Bronchial epithelial cell (primary cell): ENCODE results near the gene NEK8. TPM values are rescaled to one million over a fixed set of nuclear protein-coding genes. Genes with fewer than 3 reads are reported as not detected.

Experiments
- DNase-seq: peaks from one replicate; pipeline ENCODE4 v3.0.0-alpha.2; 2010; ENCODE audit warnings: low read depth
- FAIRE-seq: peaks from 2 replicates; lab custom pipeline; 2011; peaks lifted over from hg19 to GRCh38; lab: Jason Lieb, UNC
- H3K27me3 ChIP-seq: 2 replicates; pipeline ENCODE4 v1.5.1; 2011; ENCODE audit warnings: low read length; ENCODE audit not compliant: control insufficient read depth, insufficient read depth
- H3K36me3 ChIP-seq: 2 replicates; pipeline ENCODE4 v1.5.1; 2011; ENCODE audit warnings: low read length; ENCODE audit not compliant: control insufficient read depth, insufficient read depth
- H3K4me3 ChIP-seq: 2 replicates; pipeline ENCODE4 v1.5.1; 2011; ENCODE audit warnings: mild to moderate bottlenecking, low read depth, low read length, control low read depth
- CTCF ChIP-seq: IDR thresholded peaks from 2 replicates; pipeline ENCODE4 v1.5.1; 2011; ENCODE audit warnings: mild to moderate bottlenecking, moderate library complexity, low read length, control low read depth, inconsistent platforms; ENCODE audit not compliant: insufficient read depth, severe bottlenecking
- total RNA-seq: library from RNA; depleted of rRNA; stranded (reverse); fragments of >200 nt; gene quantifications from 2 replicates; pipeline ENCODE4 v1.2.1, GENCODE V29; 2014

NEK8 gene
- total RNA-seq, 1 donor from 2014 or later: 3.2 TPM

- Histone ChIP-seq H3K36me3 (peaks cover 10% of the 10 kb centered on the region), H3K4me3 (no peak overlapping the region)
Observed at GRCh38 chr17:28712032-28712704, 16.4 kb upstream of the NEK8 start.

GRCh38 chr17:28712705-28713415, 15.7 kb upstream of the NEK8 start:
- H3K27me3 ChIP-seq: no peaks in the 10 kb centered on the region
- FAIRE-seq: peak; percentile 50
- no peak for TF ChIP-seq CTCF

More at GRCh38 chr17:28712032-28712704, 16.4 kb upstream of the NEK8 start:
- TF ChIP-seq CTCF: no peak
- no peak for FAIRE-seq
- no peaks in the 10 kb centered on the region for H3K27me3 ChIP-seq
- no peak for DNase-seq

GRCh38 chr17:28714281-28714680, 14.3 kb upstream of the NEK8 start:
- DNase-seq (no peak), FAIRE-seq (no peak)
- peaks cover 10% of the 10 kb centered on the region for H3K36me3 ChIP-seq
- no peaks in the 10 kb centered on the region for H3K27me3 ChIP-seq
- TF ChIP-seq CTCF: no peak
- no peak overlapping the region for H3K4me3 ChIP-seq

More at GRCh38 chr17:28712705-28713415, 15.7 kb upstream of the NEK8 start:
- Histone ChIP-seq H3K4me3 (no peak overlapping the region), H3K36me3 (peaks cover 10% of the 10 kb centered on the region)
- DNase-seq: no peak

- Histone ChIP-seq H3K4me3 (no peak overlapping the region), H3K27me3 (no peaks in the 10 kb centered on the region), H3K36me3 (peaks cover 10% of the 10 kb centered on the region)
- no peak for TF ChIP-seq CTCF
- no peak for DNase-seq
- no peak for FAIRE-seq
Observed at GRCh38 chr17:28715217-28715616, 13.4 kb upstream of the NEK8 start.

GRCh38 chr17:28716740-28717577, 11.6 kb upstream of the NEK8 start:
- Histone ChIP-seq H3K36me3 (peaks cover 15% of the 10 kb centered on the region), H3K27me3 (no peaks in the 10 kb centered on the region), H3K4me3 (peak overlapping the region; percentile 63)
- FAIRE-seq (no peak), DNase-seq (no peak)
- TF ChIP-seq CTCF: no peak
